B cell (primary cell): ENCODE results near the gene CHD8. TPM values are rescaled to one million over a fixed set of nuclear protein-coding genes. Genes with fewer than 3 reads are reported as not detected.

ENCODE experiments used
- ATAC-seq: fragments of 200-7000 bp; cut with Tn5 transposase; one replicate; pipeline ENCODE4 v1.10.0; 2021; ENCODE audit warnings: low read depth, mild to moderate bottlenecking, moderate number of reproducible peaks, moderate library complexity
- CTCF ChIA-PET: fragments of 350-600 bp; sonication (Branson Sonifier 250); formaldehyde crosslinking; loops from one replicate; lab custom pipeline; 2021; ENCODE audit warnings: antibody characterized with exemption, inconsistent platforms; lab: Charles Lee
- POLR2A ChIA-PET: fragments of 350-600 bp; sonication (Branson Sonifier 250); formaldehyde crosslinking; loops from one replicate; lab custom pipeline; 2021; ENCODE audit warnings: antibody characterized with exemption; lab: Charles Lee
- DNase-seq: peaks from one replicate; pipeline ENCODE4 v3.0.0; 2013
- H2AFZ ChIP-seq: 2 replicates; pipeline ENCODE4 v1.6.1; 2012; ENCODE audit warnings: mild to moderate bottlenecking, low read depth, low read length; ENCODE audit not compliant: insufficient read depth, poor library complexity, severe bottlenecking
- H3K27ac ChIP-seq, 2 donors: 1 replicate in 1 of 2; 2 replicates in 1 of 2; pipeline ENCODE4 v1.5.1; 2012 to 2013; ENCODE audit warnings: low read length in 2 of 2, mild to moderate bottlenecking in 2 of 2, moderate library complexity in 1 of 2
- H3K27me3 ChIP-seq, 4 experiments: fragments of 200-600 bp in 1 of 4; sonication (generic) in 1 of 4; replicated peaks in 1 of 4; 1 replicate in 2 of 4; 2 replicates in 2 of 4; pipeline versions ENCODE4 v1.6.1 to v1.7.0; 2013 to 2016; ENCODE audit warnings: low read length in 3 of 4, mild to moderate bottlenecking in 2 of 4, mixed read lengths in 1 of 4, moderate library complexity in 1 of 4; ENCODE audit not compliant: insufficient read depth in 4 of 4, control insufficient read depth in 3 of 4; ENCODE audit errors: control extremely low read depth in 1 of 4
- H3K36me3 ChIP-seq, 2 experiments: replicated peaks in 1 of 2; 1 replicate in 1 of 2; 2 replicates in 1 of 2; pipeline versions ENCODE4 v1.6.1 to v1.7.1; 2013; ENCODE audit warnings: low read length in 1 of 2; ENCODE audit not compliant: insufficient read depth in 2 of 2, control insufficient read depth in 1 of 2; ENCODE audit errors: control extremely low read depth in 1 of 2, extremely low read depth in 1 of 2
- H3K4me1 ChIP-seq, 2 donors: fragments of 200-600 bp in 1 of 2; sonication (generic) in 1 of 2; 1 replicate in 1 of 2; 2 replicates in 1 of 2; pipeline versions ENCODE4 v1.5.1 to v1.6.1; 2013 to 2017; ENCODE audit warnings: low read length in 2 of 2; ENCODE audit not compliant: control insufficient read depth in 2 of 2, insufficient read depth in 2 of 2
- H3K4me2 ChIP-seq: replicated peaks from 2 replicates; pipeline ENCODE3; 2012; ENCODE audit warnings: mild to moderate bottlenecking, low read depth, low read length; ENCODE audit not compliant: poor library complexity, severe bottlenecking
- H3K4me3 ChIP-seq, 5 experiments: fragments of 200-600 bp in 1 of 5; sonication (generic) in 1 of 5; 1 replicate in 3 of 5; 2 replicates in 2 of 5; pipeline versions ENCODE4 v1.5.1 to v1.7.0; 2011 to 2016; ENCODE audit warnings: low read length in 4 of 5, mild to moderate bottlenecking in 4 of 5, low read depth in 2 of 5, control low read depth in 1 of 5, moderate library complexity in 1 of 5; ENCODE audit not compliant: insufficient read depth in 1 of 5; ENCODE audit errors: control extremely low read depth in 1 of 5, extremely low read depth in 1 of 5
- H3K79me2 ChIP-seq: fragments of 200-600 bp; sonication (generic); one replicate; pipeline ENCODE4 v1.6.0; 2016; ENCODE audit warnings: low read length; ENCODE audit not compliant: control insufficient read depth, insufficient read depth
- H3K9ac ChIP-seq: fragments of 200-600 bp; sonication (generic); 2 replicates; pipeline ENCODE4 v1.6.1; 2017; ENCODE audit warnings: mild to moderate bottlenecking, low read length, moderate library complexity
- H3K9me3 ChIP-seq, 3 donors: one replicate each; pipeline versions ENCODE4 v1.6.1 to v1.7.1; 2013; ENCODE audit warnings: low read length in 2 of 3; ENCODE audit not compliant: control insufficient read depth in 2 of 3, insufficient read depth in 1 of 3; ENCODE audit errors: control extremely low read depth in 1 of 3
- H4K20me1 ChIP-seq: 2 replicates; pipeline ENCODE4 v1.6.0; 2012; ENCODE audit warnings: mild to moderate bottlenecking, low read length; ENCODE audit not compliant: insufficient read depth, control insufficient read depth, poor library complexity, severe bottlenecking
- H3K27ac Mint-ChIP-seq: one replicate; pipeline ENCODE4 v1.8.0; 2021; ENCODE audit warnings: mixed read lengths
- H3K27me3 Mint-ChIP-seq: one replicate; pipeline ENCODE4 v1.8.0; 2021; ENCODE audit warnings: mixed read lengths
- H3K4me1 Mint-ChIP-seq: one replicate; pipeline ENCODE4 v1.8.0; 2021; ENCODE audit warnings: mixed read lengths
- H3K4me3 Mint-ChIP-seq: one replicate; pipeline ENCODE4 v1.8.0; 2021; ENCODE audit warnings: mixed read lengths
- H3K9me3 Mint-ChIP-seq: one replicate; pipeline ENCODE4 v1.8.0; 2022; ENCODE audit warnings: mixed read lengths; ENCODE audit not compliant: insufficient read depth
- EZH2 ChIP-seq: IDR thresholded peaks from 2 replicates; pipeline ENCODE4 v1.6.1; 2012; ENCODE audit warnings: borderline replicate concordance, low read depth, mild to moderate bottlenecking, moderate library complexity, low read length; ENCODE audit not compliant: insufficient read depth, poor library complexity, severe bottlenecking
- WGBS: methylation state at CpG from one replicate; pipeline ENCODE4 v1.1.5; 2013; ENCODE audit warnings: missing lambda C conversion rate; ENCODE audit not compliant: insufficient coverage; 5-methylcytosine and 5-hydroxymethylcytosine counted together
- intact Hi-C: fragments of 100-400 bp; cut with micrococcal nuclease; formaldehyde crosslinking; loops from one replicate; pipeline ENCODE4 v1.10.0; 2022
- polyA plus RNA-seq: library from polyadenylated mRNA; depleted of rRNA; stranded (reverse); fragments of >200 nt; gene quantifications from 2 replicates; pipeline ENCODE4 v1.2.3, GENCODE V29; 2012
- total RNA-seq, 2 donors: library from RNA; stranded (reverse); fragments of 120-200 nt in 1 of 2; gene quantifications; 1 replicate in 1 of 2; 2 replicates in 1 of 2; pipeline versions ENCODE4 v1.2.3 to v1.2.4, GENCODE V29; 2013 to 2022
- TF ChIP-seq, protein P1 (sequence below): fragments of 200-600 bp; IDR thresholded peaks from one replicate; pipeline ENCODE4 v1.8.0; 2022; ENCODE audit warnings: antibody characterized with exemption, mild to moderate bottlenecking

The CHD8 gene
- total and polyA plus RNA-seq, 2 donors (not counting 1 experiment from before 2014, with no cell fraction given), result 43.5 to 155 TPM

DNA sequence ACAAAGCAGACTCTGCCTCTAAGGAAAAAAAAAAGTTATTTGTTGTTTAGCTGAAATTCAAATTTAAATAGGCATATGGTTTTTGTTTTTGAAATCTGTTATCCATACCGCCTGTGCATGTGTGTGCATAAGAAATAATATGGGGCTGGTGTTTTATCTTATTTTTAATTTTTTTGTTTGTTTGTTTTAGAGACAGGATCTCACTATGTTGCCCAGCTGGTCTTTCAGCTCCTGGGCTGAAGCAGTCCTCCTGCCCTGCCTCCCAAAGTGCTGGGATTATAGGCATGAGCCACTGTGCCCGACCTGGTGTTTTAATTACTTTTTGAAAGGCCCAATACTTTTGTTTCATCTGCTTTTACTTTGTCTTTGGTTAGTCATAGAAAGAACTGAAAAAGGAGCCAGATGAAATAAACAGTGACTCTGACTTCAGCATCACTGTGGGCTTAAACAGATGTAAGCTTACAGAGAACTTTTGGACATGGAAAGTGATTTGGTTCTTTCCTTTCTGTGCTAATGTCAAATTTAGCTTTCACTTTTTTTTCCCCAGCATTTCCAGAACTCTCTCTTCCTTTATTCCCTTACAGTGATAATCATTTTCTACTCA lies 109.3 kb downstream of the CHD8 start:
- DNase-seq (no peak), ATAC-seq (no peak)
- peaks cover 3% of the 10 kb centered on the region for H3K27me3 Mint-ChIP-seq
- Histone ChIP-seq H3K36me3 (peaks cover 7 to 12% of the 10 kb centered on the region in 2 experiments), H4K20me1 (no peaks in the 10 kb centered on the region), H2AFZ (no peak overlapping the region), H3K27ac (no peak overlapping the region), H3K27me3 (no peaks in the 10 kb centered on the region), H3K9me3 (no peaks in the 10 kb centered on the region), H3K79me2 (no peaks in the 10 kb centered on the region), H3K4me3 (no peak overlapping the region), H3K9ac (no peak overlapping the region), H3K4me1 (no peaks in the 10 kb centered on the region), H3K4me2 (no peak overlapping the region)
- WGBS, result no CpG with 5 or more reads among the region's 2 CpGs
- ChIA-PET CTCF (no interaction called here), POLR2A (no interaction called here)
- peaks cover 7% of the 10 kb centered on the region for H3K4me1 Mint-ChIP-seq
- H3K27ac Mint-ChIP-seq, result no peak overlapping the region
- H3K4me3 Mint-ChIP-seq, result no peak overlapping the region
- TF ChIP-seq, protein P1, sequence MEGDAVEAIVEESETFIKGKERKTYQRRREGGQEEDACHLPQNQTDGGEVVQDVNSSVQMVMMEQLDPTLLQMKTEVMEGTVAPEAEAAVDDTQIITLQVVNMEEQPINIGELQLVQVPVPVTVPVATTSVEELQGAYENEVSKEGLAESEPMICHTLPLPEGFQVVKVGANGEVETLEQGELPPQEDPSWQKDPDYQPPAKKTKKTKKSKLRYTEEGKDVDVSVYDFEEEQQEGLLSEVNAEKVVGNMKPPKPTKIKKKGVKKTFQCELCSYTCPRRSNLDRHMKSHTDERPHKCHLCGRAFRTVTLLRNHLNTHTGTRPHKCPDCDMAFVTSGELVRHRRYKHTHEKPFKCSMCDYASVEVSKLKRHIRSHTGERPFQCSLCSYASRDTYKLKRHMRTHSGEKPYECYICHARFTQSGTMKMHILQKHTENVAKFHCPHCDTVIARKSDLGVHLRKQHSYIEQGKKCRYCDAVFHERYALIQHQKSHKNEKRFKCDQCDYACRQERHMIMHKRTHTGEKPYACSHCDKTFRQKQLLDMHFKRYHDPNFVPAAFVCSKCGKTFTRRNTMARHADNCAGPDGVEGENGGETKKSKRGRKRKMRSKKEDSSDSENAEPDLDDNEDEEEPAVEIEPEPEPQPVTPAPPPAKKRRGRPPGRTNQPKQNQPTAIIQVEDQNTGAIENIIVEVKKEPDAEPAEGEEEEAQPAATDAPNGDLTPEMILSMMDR, result no peak
- TF ChIP-seq EZH2, result no peak
- H3K9me3 Mint-ChIP-seq, result no peaks in the 10 kb centered on the region
- intact Hi-C loops, result no loop called here

DNA sequence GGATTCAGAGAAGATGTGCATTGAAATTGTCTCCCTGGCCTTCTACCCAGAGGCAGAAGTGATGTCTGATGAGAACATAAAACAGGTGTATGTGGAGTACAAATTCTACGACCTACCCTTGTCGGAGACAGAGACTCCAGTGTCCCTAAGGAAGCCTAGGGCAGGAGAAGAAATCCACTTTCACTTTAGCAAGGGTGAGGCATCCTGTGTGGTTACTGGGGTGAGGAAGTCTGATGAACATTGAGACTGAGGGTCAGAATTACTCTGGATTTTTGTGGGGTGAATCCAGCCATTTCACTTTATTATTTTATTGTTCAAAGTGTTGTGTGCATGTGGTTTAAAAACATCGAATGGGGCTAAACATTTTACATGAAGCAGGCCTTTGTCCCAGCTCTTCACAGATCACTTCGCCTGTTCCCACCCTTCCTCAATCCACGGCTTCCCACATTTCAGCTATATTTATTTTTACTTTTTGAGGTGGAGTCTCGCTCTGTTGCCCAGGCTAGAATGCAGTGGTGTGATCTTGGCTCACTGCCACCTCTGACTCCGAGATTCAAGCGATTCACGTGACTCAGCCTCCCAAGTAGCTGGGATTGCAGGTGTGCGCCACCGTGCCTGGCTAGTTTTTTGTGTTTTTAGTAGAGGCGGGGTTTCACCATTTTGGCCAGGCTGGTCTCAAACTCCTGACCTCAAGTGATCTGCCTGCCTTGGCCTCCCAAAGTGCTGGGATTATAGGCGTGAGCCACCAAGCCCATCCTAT lies 112.7 kb downstream of the CHD8 start:
- peaks cover 4% of the 10 kb centered on the region for H3K4me1 Mint-ChIP-seq
- H3K4me2 ChIP-seq, result no peak overlapping the region
- WGBS, result 89% methylated on average over 4 of the region's 13 CpGs
- no peaks in the 10 kb centered on the region for H3K9me3 ChIP-seq
- no peak overlapping the region for H3K27ac ChIP-seq
- ATAC-seq (no peak), DNase-seq (no peak)
- POLR2A ChIA-PET, result no interaction called here
- intact Hi-C loops, result no loop called here
- no peaks in the 10 kb centered on the region for H3K79me2 ChIP-seq
- no peaks in the 10 kb centered on the region for H3K4me1 ChIP-seq
- H3K27me3 Mint-ChIP-seq, result peaks cover 11% of the 10 kb centered on the region
- CTCF ChIA-PET, result no interaction called here
- no peaks in the 10 kb centered on the region for H4K20me1 ChIP-seq
- H3K4me3 Mint-ChIP-seq, result no peak overlapping the region
- peak overlapping the region; percentile 29 for H2AFZ ChIP-seq
- TF ChIP-seq, protein P1, result no peak
- TF ChIP-seq EZH2, result no peak
- peaks cover 0 to 2% (median 0%) of the 10 kb centered on the region in 4 experiments for H3K27me3 ChIP-seq
- no peaks in the 10 kb centered on the region for H3K36me3 ChIP-seq
- H3K9ac ChIP-seq, result no peak overlapping the region
- H3K9me3 Mint-ChIP-seq, result no peaks in the 10 kb centered on the region
- no peak overlapping the region for H3K27ac Mint-ChIP-seq
- no peak overlapping the region for H3K4me3 ChIP-seq
